Measurements from ENCODE around the gene CMTM1.
"Not testable (repeated sequence)": the region's sequence is repeated elsewhere in the genome, so short reads cannot be mapped to it uniquely, and the experiment has no call there.

CMTM1 gene

GRCh38 chr16:66585481-66586239 is 19.4 kb downstream of the CMTM1 start:
- H3K36me3 Mint-ChIP-seq (ENCODE audit: low read depth) = no peaks in the 10 kb centered on the region
- no peak overlapping the region for H3K4me3 Mint-ChIP-seq
- no peak overlapping the region for H3K27ac Mint-ChIP-seq
- H3K27me3 Mint-ChIP-seq = peaks cover 8% of the 10 kb centered on the region
- peaks cover 31% of the 10 kb centered on the region for H3K4me1 Mint-ChIP-seq
- no peak for ATAC-seq
- no peak for DNase-seq
- no peaks in the 10 kb centered on the region for H3K9me3 Mint-ChIP-seq

DNA sequence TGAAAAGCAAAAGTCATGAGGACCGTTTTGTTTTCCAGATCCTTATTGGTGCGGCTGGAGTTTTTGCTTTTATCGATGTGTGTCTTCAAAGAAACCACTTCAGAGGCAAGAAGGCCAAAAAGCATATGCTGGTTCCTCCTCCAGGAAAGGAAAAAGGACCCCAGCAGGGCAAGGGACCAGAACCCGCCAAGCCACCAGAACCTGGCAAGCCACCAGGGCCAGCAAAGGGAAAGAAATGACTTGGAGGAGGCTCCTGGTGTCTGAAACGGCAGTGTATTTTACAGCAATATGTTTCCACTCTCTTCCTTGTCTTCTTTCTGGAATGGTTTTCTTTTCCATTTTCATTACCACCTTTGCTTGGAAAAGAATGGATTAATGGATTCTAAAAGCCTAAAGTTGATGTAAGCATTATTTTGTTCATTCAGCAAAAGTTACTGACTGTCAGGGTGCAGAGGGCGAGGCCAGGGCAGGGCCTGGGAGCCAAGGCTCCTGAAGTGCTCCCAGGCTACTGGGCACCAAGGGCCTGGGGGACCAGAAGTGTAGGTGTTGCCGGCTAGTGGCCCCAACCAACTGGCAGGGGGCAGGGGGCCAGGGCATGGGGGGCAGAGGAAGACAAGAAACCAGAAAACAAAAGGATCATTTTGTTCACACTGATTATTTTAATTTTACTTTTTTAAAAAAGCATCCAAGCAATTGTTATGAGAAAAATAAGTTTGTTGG is 21.8 kb downstream of the CMTM1 start:
- Mint-ChIP-seq H3K9me3 (no peaks in the 10 kb centered on the region), H3K27me3 (peaks cover 5% of the 10 kb centered on the region), H3K4me3 (peak overlapping the region; percentile 37)

GRCh38 chr16:66588981-66589713 is 22.9 kb downstream of the CMTM1 start:
- Mint-ChIP-seq H3K4me3 (peak overlapping the region; percentile 76), H3K27me3 (peaks cover 5% of the 10 kb centered on the region), H3K36me3 (ENCODE audit: low read depth) (no peaks in the 10 kb centered on the region), H3K4me1 (peaks cover 29% of the 10 kb centered on the region), H3K27ac (no peak overlapping the region), H3K9me3 (no peaks in the 10 kb centered on the region)
- DNase-seq (peak; percentile 62), ATAC-seq (peak; percentile 94)

More for the DNA sequence above, 21.8 kb downstream of the CMTM1 start:
- DNase-seq (no peak), ATAC-seq (no peak)
- no peak overlapping the region for H3K27ac Mint-ChIP-seq
- H3K4me1 Mint-ChIP-seq = peaks cover 29% of the 10 kb centered on the region
- no peaks in the 10 kb centered on the region for H3K36me3 Mint-ChIP-seq (ENCODE audit: low read depth)

DNA sequence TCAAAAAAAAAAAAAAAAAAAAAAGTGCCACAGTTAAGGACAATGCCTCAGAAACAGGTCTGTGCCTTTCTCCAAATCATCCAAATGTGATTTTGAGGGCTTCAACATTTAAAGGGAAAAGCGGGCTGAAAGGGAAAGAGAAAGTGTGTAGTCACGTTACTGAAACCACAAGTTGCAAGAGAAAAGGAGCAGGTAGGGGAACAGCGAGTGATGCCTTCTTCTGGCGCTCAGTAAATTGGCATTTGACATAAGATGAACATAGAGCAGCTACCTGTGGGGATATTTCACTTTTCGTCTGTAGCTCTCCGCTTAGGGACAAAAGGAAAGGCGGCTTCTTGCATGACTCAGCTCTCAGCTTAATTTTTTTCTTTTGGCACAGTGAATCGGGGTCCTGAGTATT is 24.1 kb downstream of the CMTM1 start:
- Mint-ChIP-seq H3K36me3 (ENCODE audit: low read depth) (no peaks in the 10 kb centered on the region), H3K4me1 (peaks cover 29% of the 10 kb centered on the region), H3K27ac (peak overlapping the region; percentile 50), H3K9me3 (no peaks in the 10 kb centered on the region), H3K27me3 (peaks cover 5% of the 10 kb centered on the region), H3K4me3 (peak overlapping the region; percentile 76)
- DNase-seq (no peak), ATAC-seq (peak; percentile 25)

GRCh38 chr16:66591018-66591417 is 24.8 kb downstream of the CMTM1 start:
- Mint-ChIP-seq H3K27me3 (peaks cover 1% of the 10 kb centered on the region), H3K36me3 (ENCODE audit: low read depth) (no peaks in the 10 kb centered on the region), H3K9me3 (no peaks in the 10 kb centered on the region), H3K4me3 (no peak overlapping the region), H3K27ac (no peak overlapping the region), H3K4me1 (peaks cover 29% of the 10 kb centered on the region)
- DNase-seq = no peak
- no peak for ATAC-seq

DNA sequence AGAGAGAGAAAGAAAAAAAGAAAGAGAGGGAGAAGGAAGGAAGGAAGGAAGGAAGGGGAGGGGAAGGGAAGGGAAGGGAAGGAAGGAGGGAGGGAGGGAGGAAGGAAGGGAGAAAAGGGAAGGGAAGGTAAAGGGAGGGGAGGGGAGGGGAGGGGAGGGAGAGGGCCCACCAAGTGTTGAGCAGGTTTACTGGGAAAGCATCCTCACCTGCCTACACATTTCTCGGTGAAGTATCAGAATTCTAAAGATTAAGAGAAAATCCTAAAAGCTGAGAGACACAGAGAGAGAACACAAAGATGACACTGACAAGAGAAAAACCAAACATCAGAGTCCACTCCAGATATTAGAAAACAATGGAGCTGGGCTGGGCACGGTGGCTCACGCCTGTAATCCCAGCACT is 26.0 kb downstream of the CMTM1 start:
- Mint-ChIP-seq H3K27ac (no peak overlapping the region), H3K9me3 (no peaks in the 10 kb centered on the region), H3K36me3 (ENCODE audit: low read depth) (no peaks in the 10 kb centered on the region), H3K27me3 (peaks cover 1% of the 10 kb centered on the region), H3K4me1 (peaks cover 32% of the 10 kb centered on the region), H3K4me3 (no peak overlapping the region)
- ATAC-seq (no peak), DNase-seq (no peak)

DNA sequence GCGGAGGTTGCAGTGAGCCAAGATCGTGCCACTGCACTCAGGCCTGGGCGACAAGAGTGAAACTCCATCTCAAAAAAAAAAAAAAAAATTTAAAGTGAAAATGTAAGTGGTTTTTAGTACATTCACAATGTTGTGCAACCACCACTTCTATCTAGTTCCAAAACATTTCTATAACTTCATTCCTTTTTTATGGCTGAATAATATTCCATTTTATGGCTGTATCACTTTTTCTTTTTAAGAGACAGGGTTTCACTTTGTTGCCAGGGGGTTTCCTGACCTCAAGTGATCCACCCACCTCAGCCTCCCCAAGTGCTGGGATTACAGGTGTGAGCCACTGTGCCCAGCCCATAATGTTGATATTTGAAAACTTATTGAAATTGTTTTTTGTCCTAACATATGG is 26.6 kb downstream of the CMTM1 start:
- Mint-ChIP-seq H3K36me3 (ENCODE audit: low read depth) (no peaks in the 10 kb centered on the region), H3K27me3 (peaks cover 1% of the 10 kb centered on the region), H3K4me1 (peaks cover 30% of the 10 kb centered on the region), H3K4me3 (no peak overlapping the region), H3K9me3 (no peaks in the 10 kb centered on the region), H3K27ac (no peak overlapping the region)
- ATAC-seq (no peak), DNase-seq (no peak)

DNA sequence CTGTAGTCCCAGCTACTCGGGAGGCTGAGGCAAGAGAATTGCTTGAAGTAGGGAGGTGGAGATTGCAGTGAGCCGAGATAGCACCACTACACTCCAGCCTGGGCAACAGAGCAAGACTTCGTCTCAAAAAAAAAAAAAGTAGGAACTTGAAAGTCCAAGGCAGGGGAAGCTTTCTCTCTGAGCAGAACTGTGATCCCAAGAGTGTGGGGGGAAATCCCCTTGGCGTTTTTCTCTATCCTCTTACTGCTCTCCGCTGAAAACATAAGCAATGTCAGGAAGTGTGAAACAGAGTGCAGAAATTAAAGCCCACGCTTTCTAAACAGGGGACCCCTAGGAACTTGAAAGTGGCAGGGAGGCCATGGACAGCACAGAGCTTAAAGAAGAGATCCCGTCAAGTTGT is 28.5 kb downstream of the CMTM1 start:
- H3K4me3 Mint-ChIP-seq = no peak overlapping the region
- peaks cover 1% of the 10 kb centered on the region for H3K27me3 Mint-ChIP-seq
- DNase-seq = no peak
- H3K36me3 Mint-ChIP-seq (ENCODE audit: low read depth) = no peaks in the 10 kb centered on the region
- no peaks in the 10 kb centered on the region for H3K9me3 Mint-ChIP-seq
- H3K4me1 Mint-ChIP-seq = peaks cover 29% of the 10 kb centered on the region
- no peak overlapping the region for H3K27ac Mint-ChIP-seq
- ATAC-seq = no peak

GRCh38 chr16:66596559-66596958 is 30.3 kb downstream of the CMTM1 start:
- not testable (repeated sequence) for H3K36me3 Mint-ChIP-seq (ENCODE audit: low read depth); H3K27ac Mint-ChIP-seq; H3K4me3 Mint-ChIP-seq; ATAC-seq; H3K9me3 Mint-ChIP-seq; DNase-seq; H3K27me3 Mint-ChIP-seq
- peaks cover 21% of the 10 kb centered on the region for H3K4me1 Mint-ChIP-seq

DNA sequence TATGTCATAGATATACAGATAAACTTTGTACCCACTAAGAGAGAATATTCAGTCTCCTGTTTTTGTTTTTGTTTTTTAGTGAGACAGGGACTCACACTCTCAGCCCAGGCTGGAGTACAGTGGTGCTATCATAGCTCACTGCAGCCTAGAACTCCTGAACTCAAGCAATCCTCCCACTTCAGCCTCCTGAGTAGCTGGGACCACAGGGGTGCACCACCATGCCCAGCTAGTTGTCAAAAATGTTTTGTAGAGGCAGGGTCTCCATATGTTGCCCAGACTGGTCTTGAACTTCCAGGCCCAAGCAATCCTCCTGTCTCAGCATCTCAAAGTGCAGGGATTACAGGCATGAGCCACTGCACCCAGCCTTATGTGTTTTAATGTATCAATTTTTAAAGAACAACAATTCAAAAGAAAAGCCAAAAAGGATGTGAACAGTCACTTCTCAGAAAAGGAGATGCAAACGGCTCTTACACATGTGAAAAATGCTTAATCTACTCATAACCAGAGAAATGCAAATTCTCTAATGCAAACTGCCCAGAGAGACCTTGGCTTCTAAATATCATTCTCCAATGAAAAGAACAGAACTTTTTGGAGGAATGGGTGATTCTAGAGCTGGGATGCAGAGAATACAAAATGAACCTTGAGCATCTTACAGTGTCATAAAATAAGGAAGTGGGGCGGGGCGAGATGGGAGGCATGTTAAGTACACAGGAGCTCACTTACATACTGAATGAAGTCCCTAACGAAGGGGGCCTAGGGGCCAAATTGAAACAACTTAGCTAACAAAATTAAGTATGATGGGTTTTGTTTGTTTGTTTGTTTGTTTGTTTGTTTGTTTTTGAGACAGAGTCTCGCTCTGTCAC is 31.0 kb downstream of the CMTM1 start:
- no peak for DNase-seq
- peaks cover 8% of the 10 kb centered on the region for H3K9me3 Mint-ChIP-seq
- H3K4me3 Mint-ChIP-seq = peak overlapping the region; percentile 1
- H3K4me1 Mint-ChIP-seq = peaks cover 21% of the 10 kb centered on the region
- H3K36me3 Mint-ChIP-seq (ENCODE audit: low read depth) = no peaks in the 10 kb centered on the region
- H3K27ac Mint-ChIP-seq = no peak overlapping the region
- H3K27me3 Mint-ChIP-seq = no peaks in the 10 kb centered on the region
- ATAC-seq = no peak

- Mint-ChIP-seq H3K9me3 (peaks cover 8% of the 10 kb centered on the region), H3K36me3 (ENCODE audit: low read depth) (no peaks in the 10 kb centered on the region), H3K4me3 (no peak overlapping the region), H3K4me1 (peaks cover 24% of the 10 kb centered on the region), H3K27me3 (no peaks in the 10 kb centered on the region), H3K27ac (no peak overlapping the region)
- DNase-seq (no peak), ATAC-seq (peak; percentile 69)
Observed at GRCh38 chr16:66598111-66598510, 31.9 kb downstream of the CMTM1 start.

DNA sequence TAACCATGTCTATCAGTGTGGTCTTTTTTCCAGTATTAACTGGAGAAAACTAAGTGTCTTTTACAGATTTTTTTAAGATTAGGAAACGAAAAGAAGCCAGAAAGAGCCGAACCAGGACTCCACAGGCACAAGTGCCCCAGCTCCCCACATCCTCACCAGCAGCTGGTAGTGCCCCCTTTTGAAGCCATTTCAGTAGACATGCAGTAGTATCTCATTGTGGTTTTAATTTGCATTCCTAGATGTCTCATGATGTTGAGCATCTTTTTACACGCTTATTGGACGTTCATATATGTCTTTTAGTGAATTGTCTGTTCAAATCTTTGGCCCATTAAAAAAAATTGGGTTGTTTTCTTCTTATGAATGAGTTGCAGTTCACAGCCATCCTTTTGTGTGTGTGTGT is 33.5 kb downstream of the CMTM1 start:
- Mint-ChIP-seq H3K36me3 (ENCODE audit: low read depth) (no peaks in the 10 kb centered on the region), H3K27ac (no peak overlapping the region), H3K27me3 (no peaks in the 10 kb centered on the region), H3K9me3 (peaks cover 8% of the 10 kb centered on the region), H3K4me1 (peaks cover 34% of the 10 kb centered on the region), H3K4me3 (no peak overlapping the region)
- DNase-seq = no peak
- ATAC-seq = no peak

DNA sequence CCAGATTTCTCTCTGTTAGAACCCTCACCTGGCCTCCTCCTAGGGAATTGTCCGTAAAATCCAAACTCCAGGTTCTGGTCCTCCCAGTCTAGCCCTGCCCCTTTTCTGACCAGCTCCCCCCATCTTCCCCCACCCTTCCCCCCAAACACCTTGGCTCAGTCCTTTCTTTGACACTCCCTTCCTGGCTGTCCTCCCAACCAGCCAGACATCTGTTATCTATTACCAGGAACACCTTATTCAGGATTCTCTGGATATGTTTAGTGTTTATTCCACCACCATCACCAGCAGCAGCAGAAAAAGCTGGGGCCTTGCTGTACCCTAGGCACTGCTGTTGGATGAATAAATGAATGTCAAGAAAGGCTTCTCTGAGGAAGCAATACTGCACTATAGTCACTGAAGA is 34.2 kb downstream of the CMTM1 start:
- Mint-ChIP-seq H3K4me1 (peaks cover 34% of the 10 kb centered on the region), H3K36me3 (ENCODE audit: low read depth) (no peaks in the 10 kb centered on the region), H3K27me3 (no peaks in the 10 kb centered on the region), H3K4me3 (no peak overlapping the region), H3K27ac (no peak overlapping the region), H3K9me3 (peaks cover 8% of the 10 kb centered on the region)
- no peak for DNase-seq
- no peak for ATAC-seq

GRCh38 chr16:66601471-66601870 is 35.2 kb downstream of the CMTM1 start:
- DNase-seq = no peak
- H3K4me1 Mint-ChIP-seq = peaks cover 40% of the 10 kb centered on the region
- H3K27me3 Mint-ChIP-seq = no peaks in the 10 kb centered on the region
- no peaks in the 10 kb centered on the region for H3K36me3 Mint-ChIP-seq (ENCODE audit: low read depth)
- peaks cover 8% of the 10 kb centered on the region for H3K9me3 Mint-ChIP-seq
- no peak for ATAC-seq
- no peak overlapping the region for H3K27ac Mint-ChIP-seq
- H3K4me3 Mint-ChIP-seq = no peak overlapping the region

Data from activated naive CD8-positive, alpha-beta T cell treated with anti-CD3 and anti-CD28 coated beads, Interleukin-2, amount 50 U/mL, for 24 hours (primary cell).